T-helper 2 cell treated with Interferon-gamma antibody and Interleukin-4, amounts not matched to agents 5 μg/mL and 100 μg/mL, for 36 hours (primary cell): ENCODE data around the gene PAPOLA.

Experiments
- DNase-seq: peaks from one replicate; pipeline ENCODE4 v3.0.0; 2021; ENCODE audit warnings: low spot score
- H3K27ac Mint-ChIP-seq: one replicate; pipeline ENCODE4 v1.8.0; 2021; ENCODE audit warnings: mild to moderate bottlenecking, mixed read lengths
- H3K27me3 Mint-ChIP-seq: one replicate; pipeline ENCODE4 v1.8.0; 2021; ENCODE audit warnings: low read depth, mixed read lengths
- H3K36me3 Mint-ChIP-seq: one replicate; pipeline ENCODE4 v1.8.0; 2021; ENCODE audit warnings: low read depth, mixed read lengths
- H3K4me1 Mint-ChIP-seq: one replicate; pipeline ENCODE4 v1.8.0; 2021; ENCODE audit warnings: low read depth, mixed read lengths
- H3K4me3 Mint-ChIP-seq: one replicate; pipeline ENCODE4 v1.8.0; 2022; ENCODE audit warnings: mild to moderate bottlenecking, moderate library complexity, mixed read lengths
- H3K9me3 Mint-ChIP-seq: one replicate; pipeline ENCODE4 v1.8.0; 2021; ENCODE audit warnings: mixed read lengths

PAPOLA gene

GRCh38 chr14:96580566-96580965, 78.4 kb downstream of the PAPOLA start:
- DNase-seq: no peak
- Mint-ChIP-seq H3K36me3 (no peaks in the 10 kb centered on the region), H3K4me3 (no peak overlapping the region), H3K27me3 (peaks cover 16% of the 10 kb centered on the region), H3K27ac (no peak overlapping the region), H3K4me1 (peaks cover 4% of the 10 kb centered on the region), H3K9me3 (no peaks in the 10 kb centered on the region)

- DNase-seq: no peak
- peaks cover 21% of the 10 kb centered on the region for H3K27me3 Mint-ChIP-seq
- peaks cover 4% of the 10 kb centered on the region for H3K4me1 Mint-ChIP-seq
- no peaks in the 10 kb centered on the region for H3K9me3 Mint-ChIP-seq
- H3K36me3 Mint-ChIP-seq: no peaks in the 10 kb centered on the region
- no peak overlapping the region for H3K27ac Mint-ChIP-seq
- no peak overlapping the region for H3K4me3 Mint-ChIP-seq
These were observed 78.8 kb downstream of the PAPOLA start for GRCh38 chr14:96581026-96581425.

GRCh38 chr14:96581902-96582301, 79.7 kb downstream of the PAPOLA start:
- Mint-ChIP-seq H3K27ac (no peak overlapping the region), H3K4me1 (peaks cover 2% of the 10 kb centered on the region), H3K9me3 (no peaks in the 10 kb centered on the region), H3K36me3 (no peaks in the 10 kb centered on the region), H3K4me3 (no peak overlapping the region), H3K27me3 (peaks cover 24% of the 10 kb centered on the region)
- DNase-seq: no peak

GRCh38 chr14:96582411-96582961, 80.3 kb downstream of the PAPOLA start:
- DNase-seq: no peak
- Mint-ChIP-seq H3K9me3 (no peaks in the 10 kb centered on the region), H3K36me3 (no peaks in the 10 kb centered on the region), H3K4me1 (no peaks in the 10 kb centered on the region), H3K27me3 (peaks cover 24% of the 10 kb centered on the region), H3K27ac (no peak overlapping the region), H3K4me3 (no peak overlapping the region)

- no peak overlapping the region for H3K4me3 Mint-ChIP-seq
- H3K9me3 Mint-ChIP-seq: no peaks in the 10 kb centered on the region
- no peaks in the 10 kb centered on the region for H3K36me3 Mint-ChIP-seq
- no peak for DNase-seq
- peaks cover 27% of the 10 kb centered on the region for H3K27me3 Mint-ChIP-seq
- H3K4me1 Mint-ChIP-seq: no peaks in the 10 kb centered on the region
- H3K27ac Mint-ChIP-seq: no peak overlapping the region
These were observed 80.8 kb downstream of the PAPOLA start for GRCh38 chr14:96582995-96583394.

GRCh38 chr14:96583569-96584041, 81.4 kb downstream of the PAPOLA start:
- Mint-ChIP-seq H3K9me3 (no peaks in the 10 kb centered on the region), H3K27ac (no peak overlapping the region), H3K4me3 (no peak overlapping the region), H3K36me3 (no peaks in the 10 kb centered on the region), H3K27me3 (peaks cover 27% of the 10 kb centered on the region), H3K4me1 (no peaks in the 10 kb centered on the region)
- no peak for DNase-seq

- H3K4me3 Mint-ChIP-seq: no peak overlapping the region
- no peak overlapping the region for H3K27ac Mint-ChIP-seq
- no peaks in the 10 kb centered on the region for H3K9me3 Mint-ChIP-seq
- H3K36me3 Mint-ChIP-seq: no peaks in the 10 kb centered on the region
- no peaks in the 10 kb centered on the region for H3K4me1 Mint-ChIP-seq
- no peak for DNase-seq
- peaks cover 30% of the 10 kb centered on the region for H3K27me3 Mint-ChIP-seq
These were observed 82.2 kb downstream of the PAPOLA start for GRCh38 chr14:96584199-96584906.

GRCh38 chr14:96584907-96585671, 82.9 kb downstream of the PAPOLA start:
- Mint-ChIP-seq H3K36me3 (no peaks in the 10 kb centered on the region), H3K4me3 (no peak overlapping the region), H3K4me1 (no peaks in the 10 kb centered on the region), H3K9me3 (no peaks in the 10 kb centered on the region), H3K27ac (no peak overlapping the region), H3K27me3 (peaks cover 32% of the 10 kb centered on the region)
- no peak for DNase-seq

- Mint-ChIP-seq H3K4me1 (no peaks in the 10 kb centered on the region), H3K36me3 (no peaks in the 10 kb centered on the region), H3K9me3 (no peaks in the 10 kb centered on the region), H3K4me3 (no peak overlapping the region), H3K27me3 (peaks cover 36% of the 10 kb centered on the region), H3K27ac (no peak overlapping the region)
- DNase-seq: no peak
These were observed 83.5 kb downstream of the PAPOLA start for GRCh38 chr14:96585672-96586013.

GRCh38 chr14:96586056-96586455, 83.9 kb downstream of the PAPOLA start:
- no peak overlapping the region for H3K4me3 Mint-ChIP-seq
- no peaks in the 10 kb centered on the region for H3K36me3 Mint-ChIP-seq
- H3K9me3 Mint-ChIP-seq: no peaks in the 10 kb centered on the region
- H3K4me1 Mint-ChIP-seq: no peaks in the 10 kb centered on the region
- no peak overlapping the region for H3K27ac Mint-ChIP-seq
- H3K27me3 Mint-ChIP-seq: peaks cover 37% of the 10 kb centered on the region
- DNase-seq: no peak

GRCh38 chr14:96586921-96587822, 85.0 kb downstream of the PAPOLA start:
- Mint-ChIP-seq H3K4me3 (no peak overlapping the region), H3K4me1 (peaks cover 3% of the 10 kb centered on the region), H3K27ac (no peak overlapping the region), H3K36me3 (no peaks in the 10 kb centered on the region), H3K9me3 (no peaks in the 10 kb centered on the region), H3K27me3 (peaks cover 37% of the 10 kb centered on the region)
- DNase-seq: no peak

- no peak for DNase-seq
- Mint-ChIP-seq H3K9me3 (no peaks in the 10 kb centered on the region), H3K27me3 (peaks cover 37% of the 10 kb centered on the region), H3K27ac (no peak overlapping the region), H3K4me3 (no peak overlapping the region), H3K4me1 (peaks cover 3% of the 10 kb centered on the region), H3K36me3 (no peaks in the 10 kb centered on the region)
These were observed 85.7 kb downstream of the PAPOLA start for GRCh38 chr14:96587823-96588385.

GRCh38 chr14:96588410-96589257, 86.5 kb downstream of the PAPOLA start:
- peaks cover 36% of the 10 kb centered on the region for H3K27me3 Mint-ChIP-seq
- no peak for DNase-seq
- peaks cover 3% of the 10 kb centered on the region for H3K4me1 Mint-ChIP-seq
- H3K36me3 Mint-ChIP-seq: no peaks in the 10 kb centered on the region
- H3K27ac Mint-ChIP-seq: no peak overlapping the region
- no peak overlapping the region for H3K4me3 Mint-ChIP-seq
- no peaks in the 10 kb centered on the region for H3K9me3 Mint-ChIP-seq
